OCI-LY1 (cell line): Measurements from ENCODE around the gene RNF166.

Experiments
- CTCF ChIP-seq: fragments of 200-600 bp; sonication (generic), shearing (Covaris generic); IDR thresholded peaks from 2 replicates; pipeline ENCODE4 v1.5.1; 2017; ENCODE audit warnings: mild to moderate bottlenecking, antibody characterized with exemption, low read length, moderate library complexity, mixed read lengths
- EZH2 ChIP-seq: fragments of 200-600 bp; sonication (generic), shearing (Covaris generic); IDR thresholded peaks from 2 replicates; pipeline ENCODE4 v1.8.0; 2017; ENCODE audit warnings: borderline replicate concordance, mixed run types, mild to moderate bottlenecking, antibody characterized with exemption, low read length, moderate library complexity, mixed read lengths

DNA sequence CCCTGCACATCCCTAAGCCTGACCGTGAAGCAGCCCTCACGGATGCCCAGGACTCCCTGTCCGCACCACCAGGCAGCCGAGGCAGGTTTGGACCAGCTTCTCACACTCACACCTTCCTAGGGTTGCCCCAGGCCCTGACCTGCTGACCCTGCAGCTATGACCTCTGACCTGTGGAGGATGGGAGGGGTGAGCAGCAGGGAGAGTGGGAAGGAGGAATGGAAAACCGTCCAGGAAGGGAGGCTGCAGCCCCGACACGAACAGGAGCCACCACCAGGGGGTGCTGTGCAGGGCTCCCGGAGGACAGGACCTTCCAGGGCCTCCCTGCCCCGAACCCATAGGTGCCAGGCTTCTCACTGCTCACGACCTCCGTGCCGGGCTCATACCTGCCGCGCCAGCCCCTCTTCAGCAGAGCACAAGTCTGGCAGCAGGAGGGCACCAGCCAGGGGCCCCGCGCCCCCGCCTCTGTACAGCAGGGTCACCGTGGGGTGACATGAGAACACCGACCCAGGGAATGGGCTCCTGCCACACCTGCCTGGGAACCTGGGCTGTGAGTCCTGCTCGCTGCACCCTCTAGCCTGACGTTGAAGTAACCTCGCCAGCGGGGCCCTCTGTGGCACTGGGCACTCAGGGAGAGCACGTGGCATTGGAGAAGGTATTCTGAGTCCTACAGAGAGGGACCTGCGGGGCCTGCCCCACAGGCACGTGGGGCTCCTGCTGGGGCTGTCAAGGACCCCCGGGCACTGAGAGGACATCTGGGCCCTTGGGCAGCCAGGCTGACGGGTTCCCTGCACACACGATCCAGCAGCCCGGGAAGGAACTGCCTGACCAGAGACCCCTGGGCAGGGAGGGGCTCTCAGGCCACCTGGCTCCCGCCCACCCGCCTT lies 37.7 kb upstream of the RNF166 start:
- peak; percentile 94 for TF ChIP-seq CTCF
- no peak for TF ChIP-seq EZH2
